Endothelial cell of umbilical vein (primary cell): ENCODE results near the gene ZNF483. TPM values are rescaled to one million over a fixed set of nuclear protein-coding genes. Genes with fewer than 3 reads are reported as not detected.

ENCODE experiments used
- BruUV-seq: library from RNA; stranded (reverse); fragments of 400-500 nt; replicated peaks from 2 replicates; lab custom pipeline; 2021; lab: Mats Ljungman, UMichigan
- CTCF ChIA-PET: fragments of 300-600, 350-600 bp; sonication (Branson Sonifier 250); formaldehyde crosslinking; loops from one replicate; lab custom pipeline; 2021; ENCODE audit warnings: antibody characterized with exemption, inconsistent platforms; lab: Charles Lee
- POLR2A ChIA-PET: fragments of 300-600, 350-600 bp; sonication (Branson Sonifier 250); formaldehyde crosslinking; loops from one replicate; lab custom pipeline; 2021; ENCODE audit warnings: antibody characterized with exemption, inconsistent platforms; lab: Charles Lee
- DNase-seq: peaks from one replicate; pipeline ENCODE4 v3.0.0-alpha.2; 2011; ENCODE audit warnings: low read depth, low spot score
- FAIRE-seq: peaks from 2 replicates; lab custom pipeline; 2011; peaks lifted over from hg19 to GRCh38; lab: Jason Lieb, UNC
- H2AFZ ChIP-seq: 2 replicates; pipeline ENCODE4 v1.6.0; 2012; ENCODE audit warnings: low read depth, low read length, control low read depth, inconsistent platforms
- H3K27ac ChIP-seq: 2 replicates; pipeline ENCODE4 v1.5.1; 2011; ENCODE audit warnings: low read depth, mild to moderate bottlenecking, control low read depth, low read length, moderate library complexity; ENCODE audit not compliant: insufficient read depth
- H3K27me3 ChIP-seq, 2 experiments: 2 replicates each; pipeline versions ENCODE4 v1.6.0 to v1.6.1; 2011; ENCODE audit warnings: low read length in 2 of 2, mixed read lengths in 1 of 2; ENCODE audit not compliant: control insufficient read depth in 2 of 2, insufficient read depth in 2 of 2
- H3K36me3 ChIP-seq, 2 experiments: 2 replicates in 1 of 2; 3 replicates in 1 of 2; pipeline ENCODE4 v1.5.1; 2011; ENCODE audit warnings: low read length in 2 of 2, mild to moderate bottlenecking in 1 of 2, moderate library complexity in 1 of 2; ENCODE audit not compliant: control insufficient read depth in 2 of 2, insufficient read depth in 2 of 2; ENCODE audit errors: extremely low read depth in 1 of 2
- H3K4me1 ChIP-seq: 3 replicates; pipeline ENCODE4 v1.5.1; 2011; ENCODE audit warnings: mild to moderate bottlenecking, low read length; ENCODE audit not compliant: control insufficient read depth, insufficient read depth; ENCODE audit errors: extremely low read depth
- H3K4me2 ChIP-seq: 2 replicates; pipeline ENCODE4 v1.6.1; 2011; ENCODE audit warnings: low read length, control low read depth, mixed read lengths; ENCODE audit not compliant: insufficient read depth
- H3K4me3 ChIP-seq, 3 experiments: fragments of 200-600 bp in 1 of 3; sonication (generic), shearing (Covaris generic) in 1 of 3; replicated peaks in 1 of 3; 2 replicates each; pipeline ENCODE4 v1.5.1; 2011 to 2016; ENCODE audit warnings: control low read depth in 3 of 3, low read length in 3 of 3, mild to moderate bottlenecking in 2 of 3, inconsistent platforms in 1 of 3, low read depth in 1 of 3, moderate library complexity in 1 of 3; ENCODE audit not compliant: insufficient read depth in 1 of 3
- H3K79me2 ChIP-seq: 2 replicates; pipeline ENCODE4 v1.6.0; 2012; ENCODE audit warnings: low read length, inconsistent platforms; ENCODE audit not compliant: control insufficient read depth, insufficient read depth
- H3K9ac ChIP-seq: replicated peaks from 2 replicates; pipeline ENCODE3; 2011; ENCODE audit warnings: low read length, control low read depth; ENCODE audit not compliant: insufficient read depth; ENCODE audit errors: extremely low read depth
- H3K9me1 ChIP-seq: replicated peaks from 3 replicates; pipeline ENCODE4 v1.6.0; 2011; ENCODE audit warnings: mild to moderate bottlenecking, low read length; ENCODE audit not compliant: control insufficient read depth, insufficient read depth; ENCODE audit errors: extremely low read depth
- H3K9me3 ChIP-seq: replicated peaks from 2 replicates; pipeline ENCODE4 v1.5.1; 2012; ENCODE audit warnings: low read length, inconsistent platforms; ENCODE audit not compliant: control insufficient read depth, insufficient read depth
- H4K20me1 ChIP-seq: replicated peaks from 2 replicates; pipeline ENCODE3; 2011; ENCODE audit warnings: mild to moderate bottlenecking, low read length; ENCODE audit not compliant: control insufficient read depth, insufficient read depth; ENCODE audit errors: extremely low read depth
- CTCF ChIP-seq, 2 donors: IDR thresholded peaks; 1 replicate in 1 of 2; 2 replicates in 1 of 2; pipeline ENCODE4 v1.5.1; 2011; ENCODE audit warnings: low read length in 2 of 2, mild to moderate bottlenecking in 2 of 2, moderate library complexity in 2 of 2, control low read depth in 1 of 2, inconsistent platforms in 1 of 2, low read depth in 1 of 2; ENCODE audit not compliant: insufficient read depth in 1 of 2; ENCODE audit errors: extremely low read depth in 1 of 2
- EZH2 ChIP-seq: IDR thresholded peaks from 2 replicates; pipeline ENCODE4 v1.6.1; 2012; ENCODE audit warnings: borderline replicate concordance, low read depth, mild to moderate bottlenecking, moderate library complexity, low read length, inconsistent platforms; ENCODE audit not compliant: severe bottlenecking
- FOS ChIP-seq: IDR thresholded peaks from 2 replicates; pipeline ENCODE4 v1.6.1; 2011; ENCODE audit warnings: mild to moderate bottlenecking, low read length, moderate library complexity, borderline replicate concordance; ENCODE audit not compliant: insufficient read depth
- GATA2 ChIP-seq: IDR thresholded peaks from 2 replicates; pipeline ENCODE4 v1.7.0; 2011; ENCODE audit warnings: low read depth, mild to moderate bottlenecking, moderate library complexity, mixed read lengths, low read length; ENCODE audit not compliant: insufficient read length, insufficient read depth
- JUN ChIP-seq: IDR thresholded peaks from 2 replicates; pipeline ENCODE4 v1.6.1; 2011; ENCODE audit warnings: borderline replicate concordance, low read depth; ENCODE audit not compliant: insufficient read length, insufficient read depth
- MYC ChIP-seq: IDR thresholded peaks from one replicate; pipeline ENCODE4 v1.6.1; 2011; ENCODE audit warnings: mild to moderate bottlenecking, low read depth, low read length
- POLR2A ChIP-seq: IDR thresholded peaks from 2 replicates; pipeline ENCODE4 v1.6.1; 2012; ENCODE audit warnings: low read depth, mild to moderate bottlenecking, control low read depth, low read length
- POLR2AphosphoS5 ChIP-seq: IDR thresholded peaks from 2 replicates; pipeline ENCODE4 v1.6.1; 2012; ENCODE audit warnings: low read depth, mild to moderate bottlenecking, control low read depth, low read length, moderate library complexity; ENCODE audit not compliant: insufficient read depth
- dilution Hi-C: fragments of 300-500 bp; cut with MboI; formaldehyde crosslinking; loops from one replicate; pipeline ENCODE4 v1.15.0; 2019; ENCODE audit warnings: low sequenced_read_pairs; ENCODE audit not compliant: extremely low pct_ligation_motif_present
- intact Hi-C: fragments of 100-400 bp; cut with micrococcal nuclease; formaldehyde crosslinking; loops from one replicate; pipeline ENCODE4 v1.10.0; 2022
- polyA plus RNA-seq, 4 experiments: library from polyadenylated mRNA; depleted of rRNA in 3 of 4; stranded (reverse) in 3 of 4; unstranded in 1 of 4; fragments of >200 nt; gene quantifications; 2 replicates each; pipeline versions ENCODE4 v1.2.1 to v1.2.3, GENCODE V29; 2011 to 2012; ENCODE audit warnings: missing spikeins in 1 of 4
- total RNA-seq: library from RNA; stranded (reverse); gene quantifications from 2 replicates; pipeline ENCODE4 v1.2.3, GENCODE V29; 2021
- TF ChIP-seq, protein P1 (sequence below): IDR thresholded peaks from 2 replicates; pipeline ENCODE4 v1.6.1; 2011; ENCODE audit not compliant: insufficient read depth, insufficient read length

Gene ZNF483
- total and polyA plus RNA-seq, 2 donors (not counting 3 experiments of a cell fraction or from before 2014, with no cell fraction given), result 0.23 to 2.0 TPM

DNA sequence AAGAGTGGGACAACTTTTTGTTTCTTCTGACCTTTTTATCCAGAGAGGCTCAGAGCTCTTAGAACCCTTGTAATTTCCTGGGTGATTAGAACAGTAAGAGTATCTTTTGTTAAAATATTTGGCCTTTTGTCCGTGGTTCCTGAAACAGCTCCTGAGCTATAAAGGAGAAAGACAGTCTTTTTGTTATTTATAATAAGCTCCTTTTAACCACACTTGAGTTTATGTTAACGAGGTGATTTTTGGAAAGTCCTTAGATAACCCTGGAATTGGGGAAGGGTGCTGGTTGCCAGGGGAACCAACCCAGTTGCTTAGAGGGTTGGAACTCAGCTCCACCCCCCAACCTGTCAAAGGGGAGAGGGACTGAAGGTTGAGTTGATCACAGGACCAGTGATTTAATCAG is 4.8 kb downstream of the ZNF483 start:
- no peaks in the 10 kb centered on the region for H3K79me2 ChIP-seq
- DNase-seq, result no peak
- H3K4me1 ChIP-seq, result peaks cover 6% of the 10 kb centered on the region
- H3K27me3 ChIP-seq, result no peaks in the 10 kb centered on the region
- POLR2A ChIA-PET, result no interaction called here
- no peak for FAIRE-seq
- H3K9ac ChIP-seq, result no peak overlapping the region
- dilution Hi-C loops (no loop called here), intact Hi-C loops (no loop called here)
- no TSS peak for BruUV-seq
- H2AFZ ChIP-seq, result no peak overlapping the region
- H3K9me1 ChIP-seq, result no peaks in the 10 kb centered on the region
- no peaks in the 10 kb centered on the region for H3K9me3 ChIP-seq
- H3K36me3 ChIP-seq, result no peaks in the 10 kb centered on the region
- no peak overlapping the region for H3K4me3 ChIP-seq
- no peak overlapping the region for H3K4me2 ChIP-seq
- H4K20me1 ChIP-seq, result no peaks in the 10 kb centered on the region
- H3K27ac ChIP-seq, result no peak overlapping the region
- TF ChIP-seq POLR2AphosphoS5 (no peak), JUN (no peak), CTCF (IDR thresholded peaks at IDR 0.05; ENCODE audit: extremely low read depth in 1 of 2, insufficient read depth in 1 of 2, low read depth in 1 of 2, low read length in 2 of 2) (no peak), MYC (no peak), POLR2A (no peak)
- TF ChIP-seq, protein P1, sequence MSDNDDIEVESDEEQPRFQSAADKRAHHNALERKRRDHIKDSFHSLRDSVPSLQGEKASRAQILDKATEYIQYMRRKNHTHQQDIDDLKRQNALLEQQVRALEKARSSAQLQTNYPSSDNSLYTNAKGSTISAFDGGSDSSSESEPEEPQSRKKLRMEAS, result no peak
- CTCF ChIA-PET, result interaction anchor here (1.1 kb wide), 1 partner anchor 33 kb away, joined by 3 read pairs; no protein-coding TSS in a partner anchor

- Histone ChIP-seq H3K27me3 (no peaks in the 10 kb centered on the region), H2AFZ (no peak overlapping the region), H3K79me2 (no peaks in the 10 kb centered on the region), H3K4me1 (no peaks in the 10 kb centered on the region), H3K4me2 (no peak overlapping the region), H3K36me3 (no peaks in the 10 kb centered on the region), H3K9ac (no peak overlapping the region), H3K9me3 (no peaks in the 10 kb centered on the region), H3K27ac (no peak overlapping the region), H4K20me1 (no peaks in the 10 kb centered on the region), H3K9me1 (no peaks in the 10 kb centered on the region), H3K4me3 (no peak overlapping the region)
- no TSS peak for BruUV-seq
- intact Hi-C loops, result no loop called here
- POLR2A ChIA-PET, result no interaction called here
- no peak for TF ChIP-seq GATA2
- TF ChIP-seq CTCF (IDR thresholded peaks at IDR 0.05; ENCODE audit: extremely low read depth in 1 of 2, insufficient read depth in 1 of 2, low read depth in 1 of 2, low read length in 2 of 2), result no peak
- no peak for TF ChIP-seq EZH2
- TF ChIP-seq JUN, result no peak
- TF ChIP-seq FOS, result no peak
- TF ChIP-seq POLR2A, result no peak
- TF ChIP-seq POLR2AphosphoS5, result no peak
- TF ChIP-seq MYC, result no peak
- TF ChIP-seq, protein P1, result no peak
- dilution Hi-C loops, result no loop called here
- DNase-seq (no peak), FAIRE-seq (no peak)
- CTCF ChIA-PET, result no interaction called here
These were observed 6.7 kb downstream of the ZNF483 start for GRCh38 chr9:111531716-111532115.
